ENCODE data around the gene TNS1. TPM values are rescaled to one million over a fixed set of nuclear protein-coding genes. Genes with fewer than 3 reads are reported as not detected.

TNS1 gene
- total RNA-seq, 1 experiment from 2014 or later, result 3.4 TPM

- TF ChIP-seq CTCF (conservative IDR thresholded peaks at IDR 0.05), result no peak
- Histone ChIP-seq H3K4me1 (ENCODE audit: insufficient read depth, low read length) (peaks cover 2% of the 10 kb centered on the region; the same call in 1 of the 2 replicates), H3K4me2 (ENCODE audit: insufficient read depth, insufficient read length, low read length) (no peak overlapping the region)
Measured at GRCh38 chr2:218039171-218039570, 36.4 kb upstream of the TNS1 start.

More at GRCh38 chr2:218039171-218039570, 36.4 kb upstream of the TNS1 start:
- Mint-ChIP-seq H3K27ac (no peak overlapping the region), H3K4me1 (peaks cover under 1 to 10% of the 10 kb centered on the region in 2 experiments; a peak in 3 of 4 replicates), H3K36me3 (ENCODE audit: insufficient read depth in 1 of 3, low read depth in 3 of 3) (no peaks in the 10 kb centered on the region), H3K4me3 (no peak overlapping the region), H3K9me3 (peaks cover 4 to 5% of the 10 kb centered on the region in 2 experiments; a peak in 3 of 5 replicates), H3K27me3 (ENCODE audit: low read depth) (peaks cover 57% of the 10 kb centered on the region)
- no peak overlapping the region for H3T11ph ChIP-seq (ENCODE audit: low read length)
- no peak overlapping the region for H2BK5ac ChIP-seq (ENCODE audit: insufficient read length, low read length)
- H3K27me3 ChIP-seq (ENCODE audit: insufficient read depth, low read length), result peaks cover 3% of the 10 kb centered on the region; the same call in 1 of the 2 replicates
- H2BK12ac ChIP-seq (ENCODE audit: insufficient read length, low read depth, low read length), result no peak overlapping the region
- H4K5ac ChIP-seq (ENCODE audit: insufficient read length, low read depth, low read length), result no peak overlapping the region
- no peak overlapping the region for H3K18ac ChIP-seq (ENCODE audit: insufficient read length, low read depth, low read length)
- H3K9me3 ChIP-seq (ENCODE audit: control insufficient read depth, low read depth, low read length), result no peaks in the 10 kb centered on the region
- peaks cover 5% of the 10 kb centered on the region for H3K23me2 ChIP-seq (ENCODE audit: insufficient read length, low read depth, low read length, poor library complexity, severe bottlenecking)
- H2AFZ ChIP-seq (ENCODE audit: low read length), result no peak overlapping the region
- no peak overlapping the region for H4K8ac ChIP-seq (replicated peaks; ENCODE audit: insufficient read length, low read depth, low read length)
- H4K91ac ChIP-seq (ENCODE audit: insufficient read length, low read depth, low read length), result no peak overlapping the region
- DNase-seq, result no peak
- H3K79me2 ChIP-seq (ENCODE audit: insufficient read depth, low read length), result no peaks in the 10 kb centered on the region
- no CpG with 5 or more reads among the region's 2 CpGs for WGBS (ENCODE audit: extremely low coverage, insufficient read length, low lambda C conversion rate)
- H3K9ac ChIP-seq (ENCODE audit: extremely low read depth, insufficient read length, low read length), result no peak overlapping the region
- no peak overlapping the region for H2BK120ac ChIP-seq (ENCODE audit: low read depth, low read length, poor library complexity, severe bottlenecking)
- H2BK15ac ChIP-seq (ENCODE audit: low read depth, low read length), result no peak overlapping the region
- no peak overlapping the region for H3K27ac ChIP-seq (ENCODE audit: insufficient read length, low read depth, low read length)
- H3K79me1 ChIP-seq (ENCODE audit: insufficient read depth, low read depth, low read length, poor library complexity, severe bottlenecking), result no peaks in the 10 kb centered on the region
- H2AK5ac ChIP-seq (ENCODE audit: insufficient read length, low read length), result no peak overlapping the region
- H3K4ac ChIP-seq (ENCODE audit: low read depth, low read length), result no peak overlapping the region
- no peak overlapping the region for H3K56ac ChIP-seq (ENCODE audit: insufficient read length, low read depth, low read length)
- H3K14ac ChIP-seq (ENCODE audit: insufficient read depth, low read length), result no peak overlapping the region
- H4K20me1 ChIP-seq (ENCODE audit: control insufficient read depth, insufficient read depth, insufficient read length), result no peaks in the 10 kb centered on the region
- H3K23ac ChIP-seq (ENCODE audit: insufficient read length, low read depth, low read length), result no peak overlapping the region
- H2BK20ac ChIP-seq (ENCODE audit: low read depth, low read length, poor library complexity, severe bottlenecking), result no peak overlapping the region
